ENCODE measurements around the gene CFAP46.
"Not testable (repeated sequence)": the region's sequence is repeated elsewhere in the genome, so short reads cannot be mapped to it uniquely, and the experiment has no call there.

Gene CFAP46

GRCh38 chr10:132914732-132915131 is 27.6 kb downstream of the CFAP46 start:
- DNase-seq (ENCODE audit: low read depth, low spot score) = no peak

GRCh38 chr10:132913559-132914115 is 28.7 kb downstream of the CFAP46 start:
- DNase-seq (ENCODE audit: low read depth, low spot score) = no peak

GRCh38 chr10:132912713-132913558 is 29.4 kb downstream of the CFAP46 start:
- no peak for DNase-seq (ENCODE audit: low read depth, low spot score)

- DNase-seq (ENCODE audit: low read depth, low spot score) = no peak
These were observed 30.1 kb downstream of the CFAP46 start for GRCh38 chr10:132912225-132912712.

- no peak for DNase-seq (ENCODE audit: low read depth, low spot score)
These were observed 30.6 kb downstream of the CFAP46 start for GRCh38 chr10:132911786-132912097.

GRCh38 chr10:132910901-132911785 is 31.2 kb downstream of the CFAP46 start:
- DNase-seq (ENCODE audit: low read depth, low spot score) = no peak

- DNase-seq (ENCODE audit: low read depth, low spot score) = no peak
These were observed 32.0 kb downstream of the CFAP46 start for GRCh38 chr10:132910186-132910880.

- no peak for DNase-seq (ENCODE audit: low read depth, low spot score)
These were observed 32.8 kb downstream of the CFAP46 start for GRCh38 chr10:132909491-132910071.

GRCh38 chr10:132908621-132909295 is 33.6 kb downstream of the CFAP46 start:
- DNase-seq (ENCODE audit: low read depth, low spot score) = no peak

GRCh38 chr10:132907821-132908620 is 34.3 kb downstream of the CFAP46 start:
- DNase-seq (ENCODE audit: low read depth, low spot score) = no peak

GRCh38 chr10:132906836-132907235 is 35.5 kb downstream of the CFAP46 start:
- no peak for DNase-seq (ENCODE audit: low read depth, low spot score)

- no peak for DNase-seq (ENCODE audit: low read depth, low spot score)
These were observed 36.3 kb downstream of the CFAP46 start for GRCh38 chr10:132906106-132906505.

- no peak for DNase-seq (ENCODE audit: low read depth, low spot score)
These were observed 36.7 kb downstream of the CFAP46 start for GRCh38 chr10:132905661-132906060.

- no peak for DNase-seq (ENCODE audit: low read depth, low spot score)
These were observed 37.3 kb downstream of the CFAP46 start for GRCh38 chr10:132904814-132905649.

- DNase-seq (ENCODE audit: low read depth, low spot score) = no peak
These were observed 38.1 kb downstream of the CFAP46 start for GRCh38 chr10:132904181-132904813.

GRCh38 chr10:132902656-132903575 is 39.5 kb downstream of the CFAP46 start:
- DNase-seq (ENCODE audit: low read depth, low spot score) = not testable (repeated sequence)

GRCh38 chr10:132901351-132901750 is 41.0 kb downstream of the CFAP46 start:
- DNase-seq (ENCODE audit: low read depth, low spot score) = no peak

Measured in brain pericyte (primary cell).